ENCODE data around the gene CDYL.
"Not testable (repeated sequence)": the region's sequence is repeated elsewhere in the genome, so short reads cannot be mapped to it uniquely, and the experiment has no call there.

Gene CDYL

DNA sequence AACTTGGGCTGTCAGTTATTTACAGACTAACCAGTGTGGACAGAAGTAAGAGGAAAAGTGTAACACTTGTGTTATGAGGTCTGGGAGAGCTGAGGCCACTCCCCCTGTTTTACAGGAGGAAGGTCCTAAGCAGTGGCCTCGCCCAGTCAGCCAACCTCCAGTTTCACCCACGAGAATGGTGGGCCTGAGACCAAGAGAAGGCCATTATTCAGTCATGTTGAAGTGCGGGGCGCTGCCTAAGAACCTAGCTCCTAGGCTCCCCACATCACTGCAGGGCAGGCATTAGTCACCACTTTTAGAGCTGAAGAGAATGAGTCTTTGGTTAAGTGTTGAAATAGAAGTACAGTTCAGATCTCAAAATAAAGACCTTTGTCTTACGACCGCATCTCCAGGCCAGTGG lies 27.9 kb downstream of the CDYL start:
- DNase-seq (ENCODE audit: low read depth in 2 of 2), result no peak

DNA sequence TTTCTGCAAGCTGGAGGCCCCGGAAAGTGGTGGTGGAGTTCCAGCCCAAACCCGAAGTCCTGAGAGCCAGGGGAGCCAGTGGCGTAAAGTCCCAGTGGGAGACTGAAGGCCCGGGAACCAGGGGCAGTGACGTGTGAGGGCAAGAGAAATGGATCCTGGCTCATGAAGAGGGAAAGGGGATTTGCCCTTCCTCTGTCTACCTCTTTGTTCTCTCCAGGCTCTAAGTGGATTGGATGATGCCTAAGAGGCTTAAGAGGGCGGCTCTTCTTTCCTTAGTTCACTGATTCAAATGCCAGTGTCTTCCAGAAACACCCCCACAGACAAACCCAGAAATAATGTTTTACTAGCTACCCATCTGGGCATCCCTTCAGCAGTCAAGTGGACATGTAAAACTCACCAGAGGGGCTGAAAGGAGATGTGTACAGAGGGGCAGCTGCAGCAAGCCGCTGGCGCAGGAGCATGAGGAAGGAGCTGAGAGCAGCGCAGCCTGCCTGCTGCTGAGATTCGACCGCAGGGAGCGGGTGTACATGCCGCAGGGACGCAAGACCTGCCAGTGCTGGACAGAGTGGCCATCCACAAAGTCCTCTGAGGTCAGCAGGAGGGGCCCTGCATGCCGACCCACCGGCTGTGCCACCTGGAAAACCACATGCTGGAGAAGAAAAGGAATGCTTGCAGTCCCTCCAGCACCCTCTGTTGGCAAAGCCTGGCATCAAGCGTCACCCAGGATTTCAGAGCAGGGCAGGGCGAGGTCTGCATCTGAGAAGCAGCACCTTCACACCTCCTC lies 29.5 kb downstream of the CDYL start:
- no peak for DNase-seq (ENCODE audit: low read depth in 2 of 2)

DNA sequence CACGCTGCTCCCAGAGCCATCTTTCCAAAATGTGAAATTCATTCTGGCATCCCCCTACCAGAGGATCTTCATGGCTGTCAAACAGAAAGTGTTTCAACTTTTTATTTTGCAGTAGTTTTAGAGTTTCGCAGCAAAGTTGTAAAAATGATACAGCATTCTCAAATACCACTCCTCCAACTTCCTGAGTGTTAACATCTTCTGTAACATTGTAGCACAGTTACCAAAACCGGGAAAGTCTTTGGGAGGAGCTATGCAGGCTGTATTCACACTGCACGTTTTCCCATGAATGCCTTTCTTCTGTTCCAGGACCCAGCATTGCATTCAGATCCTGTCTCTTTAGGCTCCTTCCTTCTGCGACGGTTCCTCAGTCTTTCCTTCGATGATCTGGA lies 30.1 kb downstream of the CDYL start:
- no peak for DNase-seq (ENCODE audit: low read depth in 2 of 2)

GRCh38 chr6:4806791-4807190 lies 30.6 kb downstream of the CDYL start:
- DNase-seq (ENCODE audit: low read depth in 2 of 2), result no peak

DNA sequence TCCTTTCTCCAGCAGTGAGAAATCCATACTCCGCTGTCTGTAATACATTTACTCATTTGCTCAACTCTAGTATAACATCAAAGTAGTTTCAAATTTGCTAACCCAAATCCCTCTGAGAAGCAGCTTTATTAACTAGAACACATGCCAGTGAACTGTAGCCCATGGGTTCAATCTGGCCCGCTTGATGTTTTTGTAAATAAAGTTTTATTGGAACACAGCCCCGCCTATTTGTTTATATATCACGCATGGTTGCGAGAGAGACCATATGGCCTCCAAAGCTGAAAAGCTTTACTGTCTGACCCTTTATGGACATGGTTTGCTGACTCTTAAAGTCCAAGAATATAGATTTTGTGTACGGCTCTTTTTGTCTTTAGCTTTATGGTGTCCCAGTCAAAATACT lies 32.2 kb downstream of the CDYL start:
- no peak for DNase-seq (ENCODE audit: low read depth in 2 of 2)

GRCh38 chr6:4809999-4810918 lies 34.1 kb downstream of the CDYL start:
- DNase-seq (ENCODE audit: low read depth in 2 of 2), result no peak

- no peak for DNase-seq (ENCODE audit: low read depth in 2 of 2)
Measured at GRCh38 chr6:4812068-4812467, 35.9 kb downstream of the CDYL start.

DNA sequence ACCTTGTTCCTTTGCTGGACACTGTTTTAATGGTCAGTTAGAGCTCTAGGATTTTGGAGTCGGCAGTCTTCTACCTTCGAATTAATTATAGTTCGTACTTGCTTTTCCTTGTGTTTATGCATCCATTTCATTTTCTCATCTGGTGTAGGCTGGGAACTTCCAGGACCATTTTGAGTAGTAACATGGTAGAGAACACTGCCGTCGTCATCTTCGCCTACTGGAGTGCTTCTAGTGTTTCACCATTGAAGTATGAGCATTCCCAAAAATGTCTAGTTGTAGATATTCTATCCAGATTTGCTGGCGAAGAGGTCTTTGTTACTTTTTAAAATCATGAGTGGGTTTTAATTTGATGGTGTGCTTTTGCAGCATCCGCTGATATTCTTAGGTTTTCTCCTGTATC lies 36.9 kb downstream of the CDYL start:
- no peak for DNase-seq (ENCODE audit: low read depth in 2 of 2)

DNA sequence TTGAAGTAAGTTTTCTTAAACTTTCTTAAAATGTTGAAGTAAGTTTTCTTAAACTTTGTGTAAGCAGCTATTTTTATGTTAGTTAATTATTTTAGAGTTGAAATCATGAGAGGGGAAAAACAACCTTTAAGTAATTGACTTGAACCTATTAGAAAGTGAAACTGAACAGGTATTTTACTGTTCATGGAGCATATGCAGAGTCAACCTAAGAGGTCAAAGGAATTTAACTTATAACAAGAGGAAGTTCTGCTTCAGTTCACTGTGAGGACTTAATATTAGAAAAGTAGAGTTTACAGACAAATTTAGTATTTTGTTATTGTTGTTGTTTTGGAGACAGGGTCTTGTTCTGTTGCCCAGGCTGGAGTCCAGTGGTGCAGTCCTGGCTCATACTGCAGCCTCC lies 38.0 kb downstream of the CDYL start:
- DNase-seq (ENCODE audit: low read depth in 2 of 2), result no peak

DNA sequence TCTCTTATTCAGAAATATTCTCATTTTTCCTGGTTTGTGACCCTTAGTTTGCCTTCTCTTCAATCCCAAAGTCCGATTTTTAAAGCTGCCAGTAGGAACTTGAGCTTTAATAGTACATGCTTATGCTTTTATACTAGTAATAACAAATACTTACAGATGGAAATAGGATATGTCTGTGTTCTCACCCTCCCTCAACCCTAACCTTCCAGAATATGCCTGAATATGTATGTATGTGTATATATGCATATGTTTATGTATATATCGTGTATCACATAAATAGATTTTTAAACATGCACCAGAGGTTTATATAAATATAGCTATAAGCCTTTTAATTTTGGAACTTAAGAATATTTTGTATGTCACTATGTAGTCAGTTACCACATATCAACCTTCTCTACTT lies 38.8 kb downstream of the CDYL start:
- no peak for DNase-seq (ENCODE audit: low read depth in 2 of 2)

- DNase-seq (ENCODE audit: low read depth in 2 of 2), result no peak
Measured at GRCh38 chr6:4815584-4815983, 39.4 kb downstream of the CDYL start.

- no peak for DNase-seq (ENCODE audit: low read depth in 2 of 2)
Measured at GRCh38 chr6:4816904-4817303, 40.7 kb downstream of the CDYL start.

DNA sequence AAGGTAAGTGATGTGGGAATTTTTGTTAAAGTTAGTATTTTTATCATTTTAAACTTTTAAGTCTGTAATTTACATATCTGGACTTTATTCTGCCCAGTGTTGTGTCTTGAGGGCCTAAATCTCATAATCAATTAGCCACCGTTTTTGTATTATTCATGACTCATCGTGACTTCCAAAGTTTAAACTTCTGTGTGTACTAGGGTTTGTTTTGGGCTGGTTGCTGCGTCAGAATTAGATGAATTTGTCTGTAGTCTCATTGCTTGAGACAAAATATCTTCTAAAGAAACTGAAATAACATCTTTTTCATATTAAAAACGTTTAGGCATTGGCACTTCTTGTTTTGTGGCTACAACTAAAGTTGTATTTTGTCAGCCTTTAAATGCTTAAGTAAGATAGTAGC lies 41.3 kb downstream of the CDYL start:
- no peak for DNase-seq (ENCODE audit: low read depth in 2 of 2)

DNA sequence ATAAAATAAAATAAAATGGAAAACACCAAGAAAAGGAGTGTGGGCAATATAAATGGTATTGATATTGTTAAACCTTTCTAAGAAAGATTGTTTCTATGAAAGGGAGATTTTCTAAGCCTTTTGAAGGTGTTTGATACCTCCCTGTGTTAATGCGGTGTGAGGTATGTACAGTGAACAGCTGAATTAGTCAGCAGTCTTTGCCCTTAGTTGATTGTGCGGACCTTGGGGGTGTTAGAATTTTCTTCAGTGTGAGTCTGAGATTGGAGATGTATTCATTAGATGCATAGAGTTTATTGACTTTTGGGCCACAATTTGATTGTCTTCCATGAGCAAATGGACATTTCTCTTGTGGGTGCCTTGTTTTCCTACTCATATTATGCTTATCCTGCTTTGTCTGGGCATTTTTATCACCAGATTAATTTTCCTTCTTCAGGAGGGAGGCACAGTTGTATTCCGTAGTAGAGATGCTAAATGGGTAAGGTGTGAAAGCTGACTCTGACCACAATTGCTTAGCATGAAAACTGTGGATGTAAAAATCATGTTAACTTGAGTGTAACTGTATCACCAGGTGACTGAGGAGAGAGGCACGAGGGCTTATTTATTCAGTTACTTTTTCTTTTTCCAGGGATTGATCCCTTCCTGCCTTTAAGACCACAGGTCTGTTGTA lies 42.2 kb downstream of the CDYL start:
- DNase-seq (ENCODE audit: low read depth in 2 of 2), result no peak

DNA sequence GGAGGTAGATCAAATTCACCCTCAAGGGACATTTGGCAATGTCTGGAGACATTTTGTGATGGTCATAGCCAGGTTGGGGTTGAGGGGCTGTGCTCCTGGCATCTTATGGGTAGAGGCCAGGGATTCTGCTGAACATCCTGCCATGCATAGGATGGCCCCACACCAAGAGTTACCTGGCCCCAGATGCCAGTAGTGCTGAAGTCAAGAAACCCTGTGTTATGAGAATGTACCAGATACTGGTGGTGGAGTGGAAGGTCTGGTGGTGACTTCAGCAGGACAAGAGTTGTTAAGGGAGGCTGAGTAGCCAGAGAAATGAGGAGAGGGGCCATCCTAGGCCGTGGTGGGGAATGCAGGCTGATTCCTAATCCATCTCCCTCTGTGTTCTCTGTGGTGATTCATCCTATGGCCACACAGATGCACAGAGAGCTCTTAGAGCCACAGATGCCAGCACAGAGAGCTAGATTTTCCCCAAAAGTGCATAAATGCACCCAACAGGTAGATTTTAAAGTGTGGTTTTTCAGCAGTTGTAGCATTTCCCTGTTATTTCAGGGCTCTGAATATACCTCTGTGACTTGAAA lies 43.6 kb downstream of the CDYL start:
- DNase-seq (ENCODE audit: low read depth in 2 of 2), result no peak

- no peak for DNase-seq (ENCODE audit: low read depth in 2 of 2)
Measured at GRCh38 chr6:4820704-4821276, 44.6 kb downstream of the CDYL start.

GRCh38 chr6:4822476-4822875 lies 46.3 kb downstream of the CDYL start:
- no peak for DNase-seq (ENCODE audit: low read depth in 2 of 2)

DNA sequence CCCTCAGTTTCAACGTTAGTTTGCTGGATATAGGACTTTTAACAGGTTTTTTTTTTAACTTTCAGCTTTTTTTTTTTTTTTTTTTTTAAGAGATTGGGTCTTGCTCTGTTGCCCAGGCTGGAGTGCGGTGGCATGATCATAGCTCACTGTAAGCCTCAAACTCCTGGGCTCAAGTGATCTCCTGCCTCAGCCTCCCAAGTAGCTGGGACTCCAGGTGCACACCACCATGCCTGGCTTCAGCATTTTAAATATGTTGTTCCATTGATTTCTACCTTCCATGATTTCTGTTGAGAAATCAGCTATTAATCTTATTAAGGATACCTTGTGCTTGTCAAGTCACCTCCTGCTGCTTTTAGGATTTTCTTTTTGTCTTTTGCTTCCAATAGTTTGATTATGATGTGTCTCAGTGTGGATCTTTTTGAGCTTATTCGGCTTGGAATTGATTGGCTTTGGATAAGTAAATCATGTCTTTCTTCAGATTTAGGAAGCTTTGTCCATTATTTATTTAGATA lies 52.0 kb downstream of the CDYL start:
- no peak for DNase-seq (ENCODE audit: low read depth in 2 of 2)

DNA sequence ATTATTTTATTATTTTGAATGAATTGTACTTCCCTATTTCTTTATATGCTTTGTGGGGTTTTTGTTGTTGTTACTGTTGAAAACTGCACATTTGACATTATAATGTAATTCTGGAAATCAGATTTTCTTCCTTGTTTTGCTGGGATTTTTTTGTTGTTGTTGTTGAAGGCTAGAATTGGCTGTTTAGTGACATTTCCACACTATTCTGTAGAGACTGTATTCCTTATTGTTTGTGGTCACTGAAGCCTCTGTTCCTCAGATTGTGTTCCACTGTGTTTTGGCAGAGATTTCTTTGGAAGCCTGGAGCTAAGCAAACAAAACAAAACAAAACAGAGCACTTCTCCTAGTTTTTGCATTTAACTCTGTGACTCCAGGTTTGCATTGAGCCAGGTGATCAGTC lies 52.9 kb downstream of the CDYL start:
- no peak for DNase-seq (ENCODE audit: low read depth in 2 of 2)

- not testable (repeated sequence) for DNase-seq (ENCODE audit: low read depth in 2 of 2)
Measured at GRCh38 chr6:4835540-4835939, 59.3 kb downstream of the CDYL start.

- DNase-seq (ENCODE audit: low read depth in 2 of 2), result no peak
Measured at GRCh38 chr6:4840169-4840568, 64.0 kb downstream of the CDYL start.

GRCh38 chr6:4844108-4844507 lies 67.9 kb downstream of the CDYL start:
- no peak for DNase-seq (ENCODE audit: low read depth in 2 of 2)
